Neural progenitor cell (in vitro differentiated cells): Measurements from ENCODE around the gene ZNF732.

Experiments used
- CTCF ChIP-seq: fragments of 200-600 bp; sonication (generic); IDR thresholded peaks from 2 replicates; pipeline ENCODE4 v1.5.1; 2017; ENCODE audit warnings: antibody characterized with exemption, mild to moderate bottlenecking
- EZH2 ChIP-seq: fragments of 200-600 bp; sonication (generic); IDR thresholded peaks from 2 replicates; pipeline ENCODE4 v1.6.1; 2017; ENCODE audit warnings: antibody characterized with exemption, mild to moderate bottlenecking, moderate library complexity
- EZH2phosphoT487 ChIP-seq: fragments of 200-600 bp; sonication (generic); IDR thresholded peaks from 2 replicates; pipeline ENCODE4 v1.6.1; 2017; ENCODE audit warnings: antibody characterized with exemption

GRCh38 chr4:253936-254756 lies 51.1 kb downstream of the ZNF732 start:
- no peak for TF ChIP-seq CTCF
- TF ChIP-seq EZH2 = no peak
- TF ChIP-seq EZH2phosphoT487 = no peak
